CD14-positive monocyte (primary cell): ENCODE data around the gene OR52E5. TPM values are rescaled to one million over a fixed set of nuclear protein-coding genes. Genes with fewer than 3 reads are reported as not detected.

Experiments
- DNase-seq, 3 donors: peaks; one replicate each; pipeline ENCODE4 v3.0.0-alpha.2; 2011 to 2022
- H2AFZ ChIP-seq: 2 replicates; pipeline ENCODE4 v1.6.0; 2012; ENCODE audit warnings: mild to moderate bottlenecking, low read depth, low read length, inconsistent platforms; ENCODE audit not compliant: insufficient read depth, poor library complexity, severe bottlenecking
- H3K27ac ChIP-seq, 2 donors: 1 replicate in 1 of 2; 2 replicates in 1 of 2; pipeline ENCODE4 v1.5.1; 2012 to 2013; ENCODE audit warnings: low read length in 2 of 2, control low read depth in 1 of 2, inconsistent platforms in 1 of 2, low read depth in 1 of 2, mild to moderate bottlenecking in 1 of 2
- H3K27me3 ChIP-seq, 2 donors: one replicate each; pipeline versions ENCODE4 v1.6.0 to v1.6.1; 2011 to 2013; ENCODE audit warnings: low read length in 2 of 2; ENCODE audit not compliant: control insufficient read depth in 2 of 2, insufficient read depth in 2 of 2
- H3K36me3 ChIP-seq, 2 donors: replicated peaks in 1 of 2; 1 replicate in 1 of 2; 2 replicates in 1 of 2; pipeline versions ENCODE4 v1.5.1 to v1.6.1; 2012 to 2013; ENCODE audit warnings: low read length in 2 of 2, control low read depth in 1 of 2, inconsistent platforms in 1 of 2, mild to moderate bottlenecking in 1 of 2; ENCODE audit not compliant: insufficient read depth in 2 of 2, control insufficient read depth in 1 of 2
- H3K4me1 ChIP-seq, 2 donors: 1 replicate in 1 of 2; 2 replicates in 1 of 2; pipeline versions ENCODE4 v1.5.1 to v1.6.1; 2012 to 2013; ENCODE audit warnings: low read length in 2 of 2, control low read depth in 1 of 2, inconsistent platforms in 1 of 2, mild to moderate bottlenecking in 1 of 2, moderate library complexity in 1 of 2; ENCODE audit not compliant: insufficient read depth in 2 of 2, control insufficient read depth in 1 of 2
- H3K4me2 ChIP-seq: replicated peaks from 2 replicates; pipeline ENCODE3; 2012; ENCODE audit warnings: low read length, moderate library complexity, mild to moderate bottlenecking; ENCODE audit not compliant: poor library complexity, severe bottlenecking; ENCODE audit errors: extremely low read depth
- H3K4me3 ChIP-seq, 3 experiments: fragments of 200-600 bp in 1 of 3; sonication (generic) in 1 of 3; replicated peaks in 1 of 3; 1 replicate in 2 of 3; 2 replicates in 1 of 3; pipeline ENCODE4 v1.5.1; 2011 to 2013; ENCODE audit warnings: low read length in 3 of 3, mild to moderate bottlenecking in 3 of 3, control low read depth in 2 of 3, low read depth in 2 of 3, inconsistent platforms in 1 of 3, moderate library complexity in 1 of 3
- H3K79me2 ChIP-seq: 2 replicates; pipeline ENCODE4 v1.6.0; 2012; ENCODE audit warnings: mild to moderate bottlenecking, control low read depth, inconsistent platforms, low read length, moderate library complexity; ENCODE audit not compliant: insufficient read depth
- H3K9ac ChIP-seq: 2 replicates; pipeline ENCODE4 v1.6.0; 2017; ENCODE audit warnings: low read length, mild to moderate bottlenecking; ENCODE audit not compliant: insufficient read depth, poor library complexity, severe bottlenecking
- H3K9me3 ChIP-seq, 2 donors: replicated peaks in 1 of 2; 1 replicate in 1 of 2; 2 replicates in 1 of 2; pipeline versions ENCODE4 v1.5.1 to v1.6.1; 2012 to 2013; ENCODE audit warnings: low read length in 2 of 2, control low read depth in 1 of 2; ENCODE audit not compliant: control insufficient read depth in 1 of 2, insufficient read depth in 1 of 2
- H4K20me1 ChIP-seq: 2 replicates; pipeline ENCODE4 v1.6.0; 2012; ENCODE audit warnings: mild to moderate bottlenecking, low read length, control low read depth, moderate library complexity; ENCODE audit not compliant: insufficient read depth
- H3K27ac Mint-ChIP-seq, 7 donors: one replicate each; pipeline ENCODE4 v1.8.0; 2020; ENCODE audit warnings: mild to moderate bottlenecking in 7 of 7, mixed read lengths in 7 of 7, moderate library complexity in 6 of 7, inconsistent platforms in 2 of 7
- H3K27me3 Mint-ChIP-seq, 3 donors: one replicate each; pipeline ENCODE4 v1.8.0; 2021 to 2022; ENCODE audit warnings: low read depth in 3 of 3, mild to moderate bottlenecking in 3 of 3, mixed read lengths in 3 of 3, moderate library complexity in 3 of 3, inconsistent platforms in 1 of 3
- H3K36me3 Mint-ChIP-seq, 2 donors: one replicate each; pipeline ENCODE4 v1.8.0; 2020; ENCODE audit warnings: mixed read lengths in 2 of 2, inconsistent platforms in 1 of 2, mild to moderate bottlenecking in 1 of 2
- H3K4me1 Mint-ChIP-seq: one replicate; pipeline ENCODE4 v1.8.0; 2020; ENCODE audit warnings: mild to moderate bottlenecking, mixed read lengths
- H3K4me3 Mint-ChIP-seq, 2 donors: one replicate each; pipeline ENCODE4 v1.8.0; 2020; ENCODE audit warnings: mild to moderate bottlenecking in 2 of 2, mixed read lengths in 2 of 2, moderate library complexity in 1 of 2
- H3K9me3 Mint-ChIP-seq, 7 donors: one replicate each; pipeline ENCODE4 v1.8.0; 2020 to 2022; ENCODE audit warnings: mixed read lengths in 7 of 7, mild to moderate bottlenecking in 6 of 7, moderate library complexity in 6 of 7, inconsistent platforms in 2 of 7
- WGBS: methylation state at CpG from one replicate; pipeline ENCODE4 v1.1.5; 2013; ENCODE audit warnings: missing lambda C conversion rate; ENCODE audit not compliant: insufficient coverage; 5-methylcytosine and 5-hydroxymethylcytosine counted together
- intact Hi-C, 2 donors: fragments of 100-400 bp; cut with micrococcal nuclease; formaldehyde crosslinking; loops; one replicate each; pipeline versions ENCODE4 v1.15.0 to v1.15.1; 2023
- polyA plus RNA-seq, 3 donors: library from polyadenylated mRNA; depleted of rRNA in 1 of 3; unstranded in 2 of 3; stranded (reverse) in 1 of 3; fragments of 300-500 nt in 2 of 3; fragments of >200 nt in 1 of 3; fragmentation: Illumina TruSeq in 2 of 3; gene quantifications; 1 replicate in 2 of 3; 2 replicates in 1 of 3; pipeline ENCODE4 v1.2.3, GENCODE V29; 2012 to 2021
- TF ChIP-seq, protein P1 (sequence below): fragments of 200-600 bp; IDR thresholded peaks from one replicate; pipeline ENCODE4 v1.8.0; 2022; ENCODE audit warnings: antibody characterized with exemption, mild to moderate bottlenecking

Gene OR52E5
- polyA plus RNA-seq, 3 donors: not detected

DNA sequence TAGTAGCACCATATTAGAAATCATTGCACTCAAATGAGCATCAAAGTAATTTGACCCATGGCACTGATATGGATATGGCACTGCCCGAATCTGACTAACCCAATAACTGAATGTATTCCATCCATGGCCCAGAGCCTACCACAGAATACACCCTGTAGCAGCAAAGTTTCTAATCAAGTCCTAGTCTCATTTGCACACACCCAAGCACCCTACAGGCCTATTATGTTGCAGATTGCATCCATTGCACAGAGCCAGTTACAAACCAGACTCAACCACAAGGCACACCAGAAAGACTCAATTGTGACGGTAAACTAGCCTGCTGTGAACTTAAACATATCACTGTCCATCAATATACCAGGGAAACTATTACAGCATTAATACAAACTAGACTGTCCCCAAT is 6.5 kb downstream of the OR52E5 start:
- Mint-ChIP-seq H3K4me1 (no peaks in the 10 kb centered on the region), H3K4me3 (no peak overlapping the region), H3K9me3 (peaks cover 0 to 3% (median 0%) of the 10 kb centered on the region in 7 donors), H3K27me3 (peaks cover 0 to 2% (median 2%) of the 10 kb centered on the region in 3 donors), H3K36me3 (no peaks in the 10 kb centered on the region), H3K27ac (no peak overlapping the region)
- no peak overlapping the region for H2AFZ ChIP-seq
- no peak overlapping the region for H3K4me3 ChIP-seq
- H3K79me2 ChIP-seq: no peaks in the 10 kb centered on the region
- H3K27me3 ChIP-seq: no peaks in the 10 kb centered on the region
- H3K9me3 ChIP-seq: no peaks in the 10 kb centered on the region
- DNase-seq: no peak
- no peak overlapping the region for H3K9ac ChIP-seq
- no peaks in the 10 kb centered on the region for H3K4me1 ChIP-seq
- H3K36me3 ChIP-seq: no peaks in the 10 kb centered on the region
- no peak overlapping the region for H3K27ac ChIP-seq
- TF ChIP-seq, protein P1, sequence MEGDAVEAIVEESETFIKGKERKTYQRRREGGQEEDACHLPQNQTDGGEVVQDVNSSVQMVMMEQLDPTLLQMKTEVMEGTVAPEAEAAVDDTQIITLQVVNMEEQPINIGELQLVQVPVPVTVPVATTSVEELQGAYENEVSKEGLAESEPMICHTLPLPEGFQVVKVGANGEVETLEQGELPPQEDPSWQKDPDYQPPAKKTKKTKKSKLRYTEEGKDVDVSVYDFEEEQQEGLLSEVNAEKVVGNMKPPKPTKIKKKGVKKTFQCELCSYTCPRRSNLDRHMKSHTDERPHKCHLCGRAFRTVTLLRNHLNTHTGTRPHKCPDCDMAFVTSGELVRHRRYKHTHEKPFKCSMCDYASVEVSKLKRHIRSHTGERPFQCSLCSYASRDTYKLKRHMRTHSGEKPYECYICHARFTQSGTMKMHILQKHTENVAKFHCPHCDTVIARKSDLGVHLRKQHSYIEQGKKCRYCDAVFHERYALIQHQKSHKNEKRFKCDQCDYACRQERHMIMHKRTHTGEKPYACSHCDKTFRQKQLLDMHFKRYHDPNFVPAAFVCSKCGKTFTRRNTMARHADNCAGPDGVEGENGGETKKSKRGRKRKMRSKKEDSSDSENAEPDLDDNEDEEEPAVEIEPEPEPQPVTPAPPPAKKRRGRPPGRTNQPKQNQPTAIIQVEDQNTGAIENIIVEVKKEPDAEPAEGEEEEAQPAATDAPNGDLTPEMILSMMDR: no peak
- H4K20me1 ChIP-seq: no peaks in the 10 kb centered on the region
- 85% methylated on average over 2 of the region's 2 CpGs for WGBS
- H3K4me2 ChIP-seq: no peak overlapping the region
- intact Hi-C loops: no loop called here

DNA sequence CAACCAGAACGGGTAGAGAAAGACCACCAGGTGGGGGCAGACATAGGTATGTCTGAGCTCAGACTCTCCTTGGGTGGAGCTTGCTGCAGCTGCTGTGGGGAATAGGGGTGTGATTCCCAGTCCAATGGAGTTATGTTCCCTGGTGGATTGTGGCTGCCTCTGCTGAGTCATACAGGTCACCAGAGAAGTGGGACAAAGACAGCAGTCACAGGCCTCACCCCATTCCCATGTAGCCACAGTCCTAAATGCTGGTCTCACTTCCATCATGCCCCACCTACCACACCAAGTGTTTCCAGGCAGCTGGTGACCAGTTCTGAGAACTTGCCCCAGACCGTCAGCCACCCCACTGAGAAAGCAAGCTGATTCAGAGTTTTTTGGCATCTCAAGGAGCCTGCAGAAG is 17.5 kb downstream of the OR52E5 start:
- Histone ChIP-seq H4K20me1 (no peaks in the 10 kb centered on the region), H3K27me3 (no peaks in the 10 kb centered on the region), H3K9ac (no peak overlapping the region), H3K9me3 (peaks cover 0 to 12% of the 10 kb centered on the region in 2 donors), H3K27ac (no peak overlapping the region), H2AFZ (no peak overlapping the region), H3K79me2 (no peaks in the 10 kb centered on the region), H3K4me1 (no peaks in the 10 kb centered on the region), H3K4me2 (no peak overlapping the region), H3K36me3 (no peaks in the 10 kb centered on the region), H3K4me3 (no peak overlapping the region)
- Mint-ChIP-seq H3K9me3 (peaks cover 5 to 24% (median 14%) of the 10 kb centered on the region in 7 donors), H3K4me3 (no peak overlapping the region), H3K27ac (no peak overlapping the region), H3K4me1 (no peaks in the 10 kb centered on the region), H3K36me3 (no peaks in the 10 kb centered on the region), H3K27me3 (peaks cover 0 to 2% (median 1%) of the 10 kb centered on the region in 3 donors)
- whole genome bisulfite sequencing: 100% methylated on average over 2 of the region's 2 CpGs
- DNase-seq: no peak
- intact Hi-C loops: no loop called here
- TF ChIP-seq, protein P1: no peak
